AML-193 (cell line): ENCODE data around the gene PLEKHA8.
A peak's percentile ranks its signal among the peaks of the same experiment; 100 is the strongest.

Experiments
- DNase-seq, 2 experiments: peaks; one replicate each; lab custom pipeline; 2025; lab: John Stamatoyannopoulos, UW

Gene PLEKHA8

GRCh38 chr7:30112103-30112713 lies 84.0 kb downstream of the PLEKHA8 start:
- DNase-seq, result no peak

GRCh38 chr7:30113144-30113543 lies 84.9 kb downstream of the PLEKHA8 start:
- no peak for DNase-seq

- no peak for DNase-seq
Measured at GRCh38 chr7:30114536-30115238, 86.5 kb downstream of the PLEKHA8 start.

- no peak for DNase-seq
Measured at GRCh38 chr7:30115709-30116297, 87.6 kb downstream of the PLEKHA8 start.

GRCh38 chr7:30116771-30117170 lies 88.6 kb downstream of the PLEKHA8 start:
- peak in 1 of 2 experiments; percentile 1 for DNase-seq

- DNase-seq, result no peak
Measured at GRCh38 chr7:30117896-30118295, 89.7 kb downstream of the PLEKHA8 start.

- no peak for DNase-seq
Measured at GRCh38 chr7:30119890-30120577, 91.8 kb downstream of the PLEKHA8 start.

- DNase-seq, result no peak
Measured at GRCh38 chr7:30133736-30134610, 105.8 kb downstream of the PLEKHA8 start.

- DNase-seq, result peak; percentile 63 to 64
Measured at GRCh38 chr7:30134611-30135300, 106.5 kb downstream of the PLEKHA8 start, which contains the start of gene MTURN. Gene MTURN (plus strand): TSS chr7:30134986. CDS start chr7:30135137, 151 bp downstream.

GRCh38 chr7:30135301-30136116 lies 107.3 kb downstream of the PLEKHA8 start:
- peak; percentile 56 to 57 for DNase-seq

- DNase-seq, result no peak
Measured at GRCh38 chr7:30136117-30136731, 108.0 kb downstream of the PLEKHA8 start.

GRCh38 chr7:30136743-30137485 lies 108.7 kb downstream of the PLEKHA8 start:
- DNase-seq, result no peak

GRCh38 chr7:30139836-30140384 lies 111.7 kb downstream of the PLEKHA8 start:
- no peak for DNase-seq

- no peak for DNase-seq
Measured at GRCh38 chr7:30140456-30140855, 112.2 kb downstream of the PLEKHA8 start.

- DNase-seq, result no peak
Measured at GRCh38 chr7:30142710-30143109, 114.5 kb downstream of the PLEKHA8 start.

GRCh38 chr7:30143748-30144251 lies 115.6 kb downstream of the PLEKHA8 start:
- DNase-seq, result no peak

- no peak for DNase-seq
Measured at GRCh38 chr7:30144657-30145306, 116.6 kb downstream of the PLEKHA8 start.

GRCh38 chr7:30145426-30145970 lies 117.3 kb downstream of the PLEKHA8 start:
- no peak for DNase-seq
